Activated T-cell treated with anti-CD3 and anti-CD28 coated beads for 4 hours (primary cell): ENCODE results near the gene SERPINA3.

Source experiments
- DNase-seq: peaks from one replicate; pipeline ENCODE4 v3.0.0-alpha.2; 2020

SERPINA3 gene

GRCh38 chr14:94659901-94660300, 47.7 kb downstream of the SERPINA3 start:
- DNase-seq = no peak

GRCh38 chr14:94660306-94660946, 48.2 kb downstream of the SERPINA3 start:
- no peak for DNase-seq

- no peak for DNase-seq
These were observed 51.3 kb downstream of the SERPINA3 start for GRCh38 chr14:94663538-94663937.

- DNase-seq = no peak
These were observed 51.9 kb downstream of the SERPINA3 start for GRCh38 chr14:94663965-94664704.

GRCh38 chr14:94665121-94665520, 52.9 kb downstream of the SERPINA3 start:
- DNase-seq = no peak

GRCh38 chr14:94665544-94665943, 53.4 kb downstream of the SERPINA3 start:
- DNase-seq = no peak

- no peak for DNase-seq
These were observed 58.6 kb downstream of the SERPINA3 start for GRCh38 chr14:94670692-94671285.

- DNase-seq = no peak
These were observed 59.8 kb downstream of the SERPINA3 start for GRCh38 chr14:94671870-94672444.

GRCh38 chr14:94673071-94673470, 60.9 kb downstream of the SERPINA3 start:
- no peak for DNase-seq
